Activated CD4-positive, alpha-beta T cell treated with anti-CD3 and anti-CD28 coated beads, Interleukin-2, amount 50 U/mL, for 48 hours (primary cell): Measurements from ENCODE around the gene AAR2.

ENCODE experiments used
- DNase-seq, 2 experiments: peaks; one replicate each; pipeline ENCODE4 v3.0.0-alpha.2; 2020

The AAR2 gene

GRCh38 chr20:36285746-36286447, 49.6 kb downstream of the AAR2 start:
- DNase-seq = no peak

GRCh38 chr20:36297656-36298055, 61.4 kb downstream of the AAR2 start:
- DNase-seq = no peak

GRCh38 chr20:36298061-36298460, 61.8 kb downstream of the AAR2 start:
- DNase-seq = no peak

- DNase-seq = no peak
Observed at GRCh38 chr20:36298795-36299339, 62.6 kb downstream of the AAR2 start.

GRCh38 chr20:36299459-36299858, 63.2 kb downstream of the AAR2 start:
- no peak for DNase-seq

GRCh38 chr20:36301359-36302119, 65.3 kb downstream of the AAR2 start:
- DNase-seq = no peak

- no peak for DNase-seq
Observed at GRCh38 chr20:36303020-36303595, 66.8 kb downstream of the AAR2 start.

GRCh38 chr20:36303831-36304230, 67.6 kb downstream of the AAR2 start:
- no peak for DNase-seq

GRCh38 chr20:36304786-36305495, 68.7 kb downstream of the AAR2 start:
- DNase-seq = no peak

- peak in 1 of 2 experiments; percentile 19 for DNase-seq
Observed at GRCh38 chr20:36305602-36306551, 69.6 kb downstream of the AAR2 start, which contains the start of gene DLGAP4. DLGAP4 (plus strand) TSS chr20:36306339; CDS start chr20:36431718, 125,379 bp downstream.
